ENCODE data around the gene SIRPA. TPM values are rescaled to one million over a fixed set of nuclear protein-coding genes. Genes with fewer than 3 reads are reported as not detected.
"Not testable (repeated sequence)": the region's sequence is repeated elsewhere in the genome, so short reads cannot be mapped to it uniquely, and the experiment has no call there.

Gene SIRPA
- total and polyA plus RNA-seq, 2 of the 8 experiments (the other 6 are each of a cell fraction or from before 2014, with no cell fraction given) = 3.9 to 4.3 TPM

DNA sequence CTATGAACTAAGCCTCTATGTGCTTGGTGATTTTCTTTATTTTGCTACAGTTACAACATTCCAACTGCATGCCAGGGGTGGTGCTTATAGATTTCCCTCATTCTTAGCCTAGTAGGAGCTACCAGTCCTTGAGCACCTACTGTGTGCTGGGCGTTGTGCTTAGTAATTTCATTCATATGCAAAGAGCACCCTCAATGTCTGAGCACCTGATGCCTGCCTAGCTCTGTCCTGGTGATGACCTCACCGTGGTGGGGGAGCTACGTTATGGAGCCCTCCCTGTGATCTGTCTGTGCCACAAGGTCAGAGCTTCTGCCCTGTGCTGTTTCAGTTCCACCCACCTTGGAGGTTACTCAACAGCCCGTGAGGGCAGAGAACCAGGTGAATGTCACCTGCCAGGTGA lies 26.8 kb downstream of the SIRPA start:
- H3K27ac ChIP-seq (ENCODE audit: low read depth, low read length); H3K4me3 ChIP-seq (ENCODE audit: extremely low read depth in 1 of 4, insufficient read depth in 2 of 4, low read depth in 3 of 4, low read length in 4 of 4); H2AFZ ChIP-seq (ENCODE audit: low read length); H3K4ac ChIP-seq (replicated peaks; ENCODE audit: insufficient read length, low read depth, low read length); POLR2A ChIA-PET (ENCODE audit: partially characterized antibody); H3K9ac ChIP-seq (replicated peaks in 1 of 4; ENCODE audit: extremely low read depth in 1 of 4, low read depth in 3 of 4, low read length in 3 of 4); H3K27me3 ChIP-seq (replicated peaks in 1 of 4; ENCODE audit: control insufficient read depth in 3 of 4, extremely low read depth in 1 of 4, insufficient read depth in 3 of 4, low read length in 3 of 4); H3K14ac ChIP-seq (ENCODE audit: insufficient read length); H4K91ac ChIP-seq (replicated peaks; ENCODE audit: insufficient read length, low read length); H2BK15ac ChIP-seq (ENCODE audit: low read length); H3K9me3 ChIP-seq (ENCODE audit: insufficient read depth in 2 of 2, low read depth in 1 of 2, low read length in 1 of 2); H3K79me1 ChIP-seq (ENCODE audit: low read depth, low read length); H4K20me1 ChIP-seq (replicated peaks in 1 of 2; ENCODE audit: control insufficient read depth in 1 of 2, insufficient read depth in 2 of 2, low read length in 2 of 2); H4K5ac ChIP-seq (ENCODE audit: insufficient read length, low read depth, low read length); H2AK5ac ChIP-seq (ENCODE audit: low read depth, low read length); H3K56ac ChIP-seq (replicated peaks; ENCODE audit: insufficient read length, low read depth, low read length); H3K36me3 ChIP-seq (ENCODE audit: control insufficient read depth in 2 of 4, insufficient read depth in 4 of 4, low read length in 3 of 4); DNase-seq (ENCODE audit: low read depth in 1 of 2, low spot score in 2 of 2); H3K4me2 ChIP-seq (ENCODE audit: insufficient read depth in 1 of 2, low read depth in 2 of 2, low read length in 2 of 2); H2BK120ac ChIP-seq (replicated peaks; ENCODE audit: low read depth, low read length); H3K4me1 ChIP-seq (replicated peaks in 1 of 4; ENCODE audit: control insufficient read depth in 3 of 4, insufficient read depth in 4 of 4, low read length in 3 of 4); H2BK20ac ChIP-seq (ENCODE audit: low read length); H3K23me2 ChIP-seq (ENCODE audit: low read depth, low read length); H2BK12ac ChIP-seq (ENCODE audit: low read depth, low read length); H3K18ac ChIP-seq (ENCODE audit: extremely low read depth, low read length); H3K79me2 ChIP-seq (ENCODE audit: control insufficient read depth in 1 of 2, insufficient read depth in 2 of 2, low read length in 2 of 2); H2BK5ac ChIP-seq (ENCODE audit: low read depth, low read length); FAIRE-seq; H3K23ac ChIP-seq (ENCODE audit: insufficient read length); H4K8ac ChIP-seq (ENCODE audit: extremely low read depth, insufficient read depth, low read length): not testable (repeated sequence)
- 39% methylated on average over 4 of the region's 4 CpGs; no CpG with 5 or more reads in 1 of the 2 experiments for WGBS, 2 experiments (ENCODE audit: extremely low coverage in 1 of 2, insufficient coverage in 1 of 2, insufficient read length in 1 of 2, insufficient replicate concordance in 2 of 2, low coverage in 1 of 2, low lambda C conversion rate in 2 of 2, missing lambda C conversion rate in 1 of 2)
- TF ChIP-seq TEAD4 (IDR thresholded peaks at IDR 0.05; ENCODE audit: low read depth, low read length) = peak; percentile 26; the same call in 1 of the 2 replicates
- CTCF ChIA-PET (ENCODE audit: partially characterized antibody) = interaction anchor here (0.9 to 1.1 kb wide), 2 partner anchors 8 to 25 kb away, joined by 3 to 4 read pairs; no protein-coding TSS in a partner anchor
